Stimulated activated CD8-positive, alpha-beta memory T cell treated with anti-CD3 and anti-CD28 coated beads, Interleukin-12 subunit alpha, Interleukin-12 subunit beta, amount 100 ng/mL, for 24 hours (primary cell): Measurements from ENCODE around the gene RNF152.

Source experiments
- DNase-seq: peaks from one replicate; pipeline ENCODE4 v3.0.0-alpha.2; 2020; ENCODE audit errors: extremely low read depth

RNF152 gene, protein sequence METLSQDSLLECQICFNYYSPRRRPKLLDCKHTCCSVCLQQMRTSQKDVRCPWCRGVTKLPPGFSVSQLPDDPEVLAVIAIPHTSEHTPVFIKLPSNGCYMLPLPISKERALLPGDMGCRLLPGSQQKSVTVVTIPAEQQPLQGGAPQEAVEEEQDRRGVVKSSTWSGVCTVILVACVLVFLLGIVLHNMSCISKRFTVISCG

DNA sequence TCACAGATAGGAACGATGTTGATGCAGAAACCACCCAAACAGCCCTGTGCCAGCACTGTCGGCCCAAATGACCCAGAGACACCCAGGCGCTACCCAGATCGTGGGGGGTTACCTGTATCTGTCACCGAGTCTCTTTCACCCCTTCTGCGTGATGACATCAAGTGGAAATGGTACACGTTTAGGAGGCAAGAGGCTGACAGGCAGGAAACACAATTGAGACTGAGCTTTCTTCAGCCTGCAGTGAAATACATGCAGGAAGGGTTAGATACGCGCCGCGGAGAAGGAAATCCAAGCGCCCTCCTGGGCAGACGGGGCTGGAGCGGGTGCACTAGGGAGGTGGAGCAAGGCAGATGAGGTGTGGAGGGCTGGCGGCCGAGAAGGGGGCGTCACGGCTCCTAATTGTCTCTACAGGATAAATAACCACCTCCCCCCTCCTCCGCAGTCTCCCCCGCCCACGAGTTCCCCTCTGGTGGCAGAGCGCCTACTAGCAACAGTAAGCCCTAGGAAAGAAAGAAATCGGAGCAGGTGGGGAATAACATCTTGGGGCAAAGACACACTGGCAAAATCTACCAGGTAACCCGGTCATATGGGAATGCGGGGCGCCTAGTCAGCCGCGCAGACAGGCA is at the start of gene RNF152:
RNF152 (minus strand) TSS at position 325 of the 626 bp plus-strand sequence. CDS start 76,544 bp downstream, outside the sequence.
- DNase-seq = no peak

DNA sequence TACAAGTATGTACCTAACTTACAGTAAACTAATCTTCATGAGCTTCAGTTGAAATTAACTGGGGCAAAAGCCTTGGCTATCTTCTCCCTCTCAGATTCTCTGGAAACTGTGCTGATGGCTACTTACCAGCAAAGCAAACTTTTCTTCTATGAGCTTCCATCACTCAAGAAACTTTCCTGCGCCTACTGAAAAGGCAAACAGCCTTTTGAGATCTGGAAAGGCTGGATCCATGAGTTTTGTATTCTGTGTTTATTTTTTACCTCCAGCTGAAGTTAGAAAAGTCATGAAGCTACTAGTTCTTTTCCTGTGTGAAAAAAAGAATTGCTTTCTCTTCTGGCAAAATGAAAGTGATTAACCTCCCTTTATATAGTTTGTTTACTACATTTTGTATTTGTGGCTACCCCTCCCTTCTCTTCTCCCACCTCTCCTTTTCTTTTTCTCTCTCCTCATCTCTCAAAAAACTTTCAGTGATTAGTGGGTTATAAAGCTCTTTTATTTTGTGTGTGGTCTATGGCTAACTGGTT is 49.2 kb upstream of the RNF152 start:
- DNase-seq = no peak

DNA sequence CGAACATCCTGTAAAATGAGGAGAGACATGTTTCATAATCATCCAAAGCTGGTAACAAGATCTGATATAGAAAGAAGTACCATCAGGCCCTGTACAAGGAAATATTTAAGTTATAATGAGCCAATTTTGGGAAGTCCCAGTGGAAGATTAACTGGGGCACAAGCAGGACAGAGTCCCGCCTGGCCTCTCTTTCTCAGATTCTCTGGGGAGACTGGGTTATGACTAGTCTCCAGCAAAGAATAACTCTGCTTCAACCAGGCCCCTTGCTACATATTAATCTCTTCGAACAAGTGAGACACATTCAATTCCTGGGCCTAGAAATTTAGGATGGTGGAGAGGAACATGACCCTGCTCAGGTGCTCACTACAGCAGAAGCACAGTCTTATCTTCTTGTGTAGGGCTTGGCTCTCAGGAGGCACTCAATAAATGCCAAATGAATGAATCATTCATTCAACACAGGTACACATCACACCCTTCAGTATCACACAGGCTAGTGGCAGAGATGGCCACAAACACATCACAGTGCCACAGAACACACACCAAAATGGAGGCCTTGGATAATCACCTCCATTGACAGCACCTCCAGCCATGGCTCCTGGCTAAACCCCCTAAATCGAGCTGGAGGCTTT is 46.4 kb upstream of the RNF152 start:
- DNase-seq = no peak

DNA sequence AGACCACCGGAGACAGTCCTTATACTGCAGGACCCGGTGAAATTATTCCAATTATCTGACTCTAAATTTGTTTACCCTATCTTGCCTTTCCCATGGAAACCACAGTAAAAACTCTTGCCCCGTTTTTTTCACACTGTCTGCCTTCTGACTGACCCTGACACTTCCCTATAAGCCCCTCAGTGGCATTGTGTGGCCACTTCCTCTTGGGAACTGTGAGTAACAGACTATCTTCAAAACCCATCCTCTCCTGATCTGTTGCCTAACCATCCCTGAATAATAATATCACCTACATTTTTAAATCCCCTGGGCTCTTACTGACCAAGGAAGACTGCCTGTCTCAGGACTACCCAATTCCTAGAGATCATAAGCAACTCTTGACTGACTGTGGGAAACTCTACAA is 42.6 kb upstream of the RNF152 start:
- DNase-seq = no peak

DNA sequence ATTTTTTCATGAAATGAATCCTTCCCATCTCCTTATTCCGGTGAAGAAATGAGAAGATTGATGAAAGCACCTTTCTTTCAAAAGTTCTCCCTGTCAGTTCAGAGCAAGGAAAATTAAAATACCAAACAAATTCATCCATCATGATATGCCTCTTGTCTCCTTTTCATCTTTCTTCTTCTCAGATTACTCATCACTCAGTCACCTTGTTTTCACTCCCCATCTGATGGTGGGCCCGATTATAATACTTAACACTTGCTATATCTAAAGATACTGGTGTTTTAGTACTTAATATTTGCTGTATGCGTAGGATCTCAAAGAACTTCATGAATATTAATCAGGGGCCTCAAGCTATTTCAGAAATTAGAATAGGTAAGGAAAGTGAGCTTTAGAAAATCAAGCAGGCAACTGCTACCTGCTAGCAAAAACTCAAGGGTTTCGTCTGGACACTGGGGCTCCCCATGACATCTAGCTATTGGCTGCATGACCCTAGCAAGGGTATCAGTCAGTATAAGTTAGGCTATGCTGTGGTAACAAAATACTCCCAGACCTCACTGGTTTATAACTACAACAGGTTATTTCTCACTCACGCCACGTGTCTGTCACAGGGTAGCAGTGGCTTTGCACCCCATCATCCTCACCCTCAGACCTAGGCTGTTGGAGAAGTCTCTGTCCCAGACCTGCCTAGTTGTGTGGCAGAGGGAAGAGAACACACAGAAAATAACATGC is 39.0 kb upstream of the RNF152 start:
- no peak for DNase-seq

DNA sequence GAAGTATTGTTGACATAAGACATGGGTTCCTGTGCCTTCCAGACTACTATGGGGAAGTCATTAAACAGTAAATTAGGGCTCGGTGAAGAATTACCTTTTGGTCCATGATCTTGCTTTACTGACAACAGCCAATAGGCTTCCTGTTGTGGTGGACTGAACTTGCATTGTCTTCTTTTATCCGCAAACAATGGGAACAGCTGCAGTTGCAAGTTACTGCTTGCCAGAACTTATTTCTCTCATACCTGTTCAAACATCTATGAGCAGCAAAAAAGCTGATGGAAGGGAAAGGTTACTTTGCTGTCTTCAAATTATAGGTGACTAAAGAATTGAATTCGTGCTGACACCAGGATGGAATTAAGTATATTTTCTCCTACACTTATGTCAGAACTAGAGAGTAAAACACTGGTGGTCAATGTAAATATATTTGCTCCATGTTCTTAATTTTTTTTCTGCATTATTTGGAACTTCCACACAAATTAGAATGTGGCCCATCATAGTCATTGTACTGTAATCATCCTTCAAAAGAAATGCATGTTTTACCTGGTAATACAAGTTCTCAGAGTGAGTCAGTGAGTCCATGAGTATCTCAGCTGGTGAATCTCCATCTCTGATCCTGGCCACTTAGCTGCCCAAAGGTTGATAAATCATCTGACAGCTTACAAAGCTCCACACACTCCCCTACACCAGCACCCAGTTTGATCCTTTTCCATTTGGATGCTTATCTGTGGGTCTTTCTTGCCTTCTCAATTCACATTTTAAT is 37.3 kb upstream of the RNF152 start:
- DNase-seq = no peak

DNA sequence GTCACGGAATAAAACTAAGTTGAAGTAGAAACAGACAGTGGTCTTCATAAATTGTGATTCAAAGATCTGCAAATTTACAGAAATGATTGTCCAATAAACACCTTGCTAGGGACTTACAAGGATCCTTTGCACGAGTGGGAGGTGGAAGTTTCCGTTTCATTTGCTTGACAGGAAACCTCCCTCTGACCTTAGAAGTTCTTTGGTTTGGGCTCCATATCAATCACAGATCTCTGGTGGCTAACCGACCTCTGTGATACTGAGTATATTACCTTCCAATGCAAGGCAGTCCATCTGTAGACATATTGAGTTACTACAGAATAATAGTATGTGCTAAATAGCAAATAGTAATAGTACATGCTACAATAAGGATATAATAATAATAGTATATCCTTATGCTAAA is 33.7 kb upstream of the RNF152 start:
- peak; percentile 15 for DNase-seq

DNA sequence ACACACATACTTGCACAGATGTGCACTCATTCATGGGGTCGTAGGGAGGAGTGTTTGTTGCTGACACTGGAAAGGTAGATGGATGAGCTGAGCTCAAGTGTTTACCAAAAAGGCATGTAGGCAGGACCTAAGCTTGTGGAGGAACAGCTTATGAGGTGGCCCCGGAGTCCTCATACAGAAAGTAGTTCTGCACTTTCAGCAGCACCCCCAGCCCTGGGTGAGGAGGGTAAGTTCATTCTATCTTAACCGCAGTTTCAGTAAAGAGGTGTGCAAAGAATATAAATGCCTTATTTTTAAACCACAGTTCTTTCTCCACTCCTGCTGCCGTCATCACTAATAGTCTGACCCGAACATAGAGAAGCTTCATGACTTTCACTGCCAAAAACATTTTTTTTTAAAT is 31.7 kb upstream of the RNF152 start:
- no peak for DNase-seq

DNA sequence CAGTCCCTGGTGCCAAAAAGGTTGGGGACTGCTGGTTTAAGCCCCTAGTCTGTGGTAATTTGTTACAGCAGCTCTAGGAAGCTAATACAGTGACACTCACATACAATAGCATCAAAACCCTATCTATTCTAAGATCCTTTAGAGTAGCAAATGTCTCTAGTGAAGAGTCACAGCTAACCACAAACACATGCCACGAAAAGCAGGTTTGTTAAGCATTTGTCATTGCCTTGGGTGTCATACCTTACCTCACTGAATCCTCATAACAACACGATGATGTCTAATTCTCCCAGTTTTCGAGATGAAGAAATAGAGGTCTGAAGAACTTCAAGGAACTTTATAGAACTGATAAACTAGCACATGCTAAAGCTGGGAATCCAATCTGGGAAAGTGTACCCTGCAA is 29.6 kb upstream of the RNF152 start:
- no peak for DNase-seq

DNA sequence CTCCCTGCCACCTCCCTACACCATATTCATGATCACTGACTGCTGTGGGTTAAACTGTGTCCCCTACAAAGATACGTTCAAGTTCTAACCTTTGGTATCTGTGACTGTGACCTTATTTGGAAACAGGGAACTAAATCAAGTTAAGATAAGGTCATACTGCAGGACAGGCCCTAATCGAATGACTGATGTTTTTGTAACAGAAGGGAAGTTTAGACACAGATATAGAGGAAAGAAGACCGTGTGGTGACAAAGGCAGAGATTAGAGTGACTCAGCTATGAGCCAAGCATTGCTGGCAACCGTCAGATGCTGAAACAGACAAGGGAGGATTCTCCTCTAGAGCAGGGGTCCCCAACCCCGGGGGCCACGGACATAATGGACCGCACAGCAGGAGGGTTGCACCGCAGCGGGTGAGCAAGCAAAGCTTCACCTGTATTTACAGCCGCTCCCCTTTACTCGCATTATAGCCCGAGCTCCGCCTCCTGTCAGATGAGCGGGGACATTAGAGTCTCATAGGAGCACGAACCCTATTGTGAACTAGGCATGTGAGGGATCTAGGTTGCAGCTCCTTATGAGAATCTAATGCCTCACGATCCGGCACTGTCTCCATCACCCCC is 28.9 kb upstream of the RNF152 start:
- DNase-seq = no peak

DNA sequence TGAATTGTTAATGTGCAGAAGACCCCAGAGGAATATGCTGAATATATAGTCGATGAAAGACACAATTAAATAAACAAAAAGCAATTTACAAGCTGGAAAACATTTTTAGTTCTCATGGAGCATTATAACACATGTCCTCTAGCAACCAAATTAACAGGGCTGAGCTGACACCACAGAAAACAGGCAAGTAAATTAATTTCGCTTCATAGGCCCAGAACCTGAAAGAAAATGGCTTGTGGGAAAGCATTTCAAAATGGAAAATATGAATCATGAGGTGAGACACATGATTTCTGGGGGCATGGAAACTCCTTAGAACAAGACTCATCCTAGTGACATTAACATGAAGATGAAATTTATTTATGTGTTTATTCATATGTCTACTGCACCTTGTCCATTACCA is 25.0 kb upstream of the RNF152 start:
- no peak for DNase-seq

DNA sequence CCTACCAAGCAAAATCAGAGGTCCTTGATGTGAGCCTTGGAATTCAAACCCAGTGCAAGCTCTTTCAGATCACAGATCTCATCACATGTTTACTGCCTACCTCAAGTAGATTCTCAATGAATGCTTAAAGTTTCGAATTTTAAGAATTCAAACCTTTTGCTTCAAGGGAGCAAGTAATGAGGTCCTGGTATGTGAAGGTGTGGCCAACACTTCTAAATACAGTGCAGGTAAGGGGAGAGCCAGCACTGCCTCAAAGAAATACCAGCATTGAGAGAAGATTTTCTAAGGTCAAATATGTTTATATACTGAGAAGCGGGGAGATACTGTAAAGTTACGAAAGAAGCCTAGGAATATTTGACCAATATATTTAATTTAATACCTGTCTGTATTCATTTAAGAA is 19.7 kb upstream of the RNF152 start:
- DNase-seq = no peak

DNA sequence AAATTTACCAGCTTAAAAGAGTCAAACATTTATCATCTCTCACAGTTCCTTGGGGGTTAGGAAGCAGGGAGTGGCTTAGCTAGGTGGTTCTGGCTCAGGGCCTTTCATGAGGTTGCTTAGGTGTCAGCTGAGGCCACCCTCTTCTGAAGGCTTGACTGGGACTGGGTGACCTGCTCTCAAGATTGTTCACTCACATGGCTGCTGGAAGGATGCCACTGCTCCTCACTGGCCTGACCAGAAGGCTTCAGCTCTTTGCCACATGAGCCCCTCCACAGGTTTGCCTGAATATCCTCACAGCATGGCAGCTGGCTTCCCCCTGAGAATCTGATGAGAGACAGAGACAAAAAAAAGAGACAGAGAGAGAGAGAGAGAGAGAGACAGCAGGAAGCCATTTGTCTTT is 17.3 kb upstream of the RNF152 start:
- no peak for DNase-seq

DNA sequence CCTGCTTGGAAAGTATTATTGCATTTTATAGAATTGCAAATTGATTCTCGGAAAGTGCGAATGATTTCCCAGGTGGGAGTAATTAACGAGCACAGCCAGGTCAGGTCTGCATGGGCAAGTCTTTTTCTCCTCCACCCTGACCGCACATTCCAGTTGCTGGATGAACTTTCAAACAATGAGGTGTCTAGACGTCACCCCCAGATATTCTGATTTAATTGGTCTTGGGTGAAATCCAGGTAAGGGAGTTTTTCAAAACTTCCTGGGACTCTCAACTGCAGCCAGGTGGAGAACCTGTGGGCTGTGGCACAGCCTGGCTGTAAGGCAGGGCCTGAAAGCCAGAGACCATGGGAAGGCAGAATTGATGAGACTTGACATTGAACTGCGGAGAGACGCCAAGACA is 15.9 kb upstream of the RNF152 start:
- no peak for DNase-seq

DNA sequence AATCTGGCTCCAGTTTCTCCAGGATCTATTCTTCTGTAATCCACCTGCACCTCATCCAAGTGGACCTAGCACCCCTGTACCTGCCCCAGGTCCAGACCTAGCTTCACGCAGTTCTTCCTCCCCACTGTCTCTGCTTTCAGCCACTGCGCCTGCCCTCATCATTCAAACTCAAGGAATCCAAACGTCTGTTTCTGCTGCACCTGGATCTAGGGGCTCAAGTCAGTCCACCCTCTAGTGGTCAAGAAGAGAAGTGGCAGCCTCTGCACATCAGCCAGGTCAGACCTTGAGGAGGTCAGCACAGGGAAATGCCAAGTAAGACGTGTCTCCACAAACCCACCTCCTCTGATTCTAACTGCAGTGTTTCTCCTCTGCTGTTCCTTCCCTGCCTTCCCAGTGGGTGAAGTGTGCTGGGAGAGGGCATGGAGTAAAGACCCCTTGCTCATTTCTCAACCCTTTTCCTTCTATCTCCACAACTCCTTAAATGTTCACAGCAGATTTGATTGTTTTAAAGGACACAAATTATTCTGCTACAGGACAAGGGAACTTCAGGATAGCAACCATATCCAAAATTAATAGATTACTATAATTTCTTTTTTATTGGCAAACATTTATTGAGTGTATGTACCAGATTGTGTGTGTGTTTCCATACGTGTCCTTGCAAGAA is 8.6 kb upstream of the RNF152 start:
- DNase-seq = no peak

DNA sequence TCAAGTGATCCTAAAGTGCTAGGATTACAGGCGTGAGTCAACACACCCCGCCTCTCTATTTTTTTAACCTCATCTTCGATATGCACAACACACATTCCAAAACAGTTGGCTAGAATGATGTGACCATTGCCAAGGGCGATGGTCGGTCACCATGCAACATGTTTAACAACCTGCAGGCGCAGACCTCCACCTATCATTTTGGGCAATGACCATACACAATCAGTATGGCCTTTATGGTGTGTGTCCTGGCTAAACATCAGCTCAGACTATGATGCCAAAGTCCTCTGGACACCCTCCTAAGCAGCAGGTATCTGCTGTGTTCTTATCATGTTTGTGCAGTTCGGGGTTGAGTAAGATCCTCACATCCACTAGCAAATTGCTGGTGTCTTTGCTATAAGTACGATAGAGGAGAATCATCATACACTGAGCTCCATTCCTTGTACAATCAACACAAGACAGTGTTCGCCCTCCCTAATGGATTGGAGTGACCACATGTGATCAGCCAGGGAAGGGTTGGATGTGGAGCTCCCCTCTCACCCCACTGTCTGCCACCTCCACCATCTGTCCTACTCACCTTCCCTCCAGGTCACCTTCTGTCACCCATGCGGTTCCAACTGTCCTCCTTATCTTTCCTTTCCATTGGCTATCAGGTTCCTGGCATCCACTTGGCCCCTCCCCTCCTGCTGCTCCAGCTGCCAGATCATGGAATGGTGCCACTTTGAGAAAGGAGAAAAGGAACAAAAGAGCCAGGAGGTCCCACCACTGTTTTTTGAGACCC is 7.9 kb upstream of the RNF152 start:
- DNase-seq = no peak

DNA sequence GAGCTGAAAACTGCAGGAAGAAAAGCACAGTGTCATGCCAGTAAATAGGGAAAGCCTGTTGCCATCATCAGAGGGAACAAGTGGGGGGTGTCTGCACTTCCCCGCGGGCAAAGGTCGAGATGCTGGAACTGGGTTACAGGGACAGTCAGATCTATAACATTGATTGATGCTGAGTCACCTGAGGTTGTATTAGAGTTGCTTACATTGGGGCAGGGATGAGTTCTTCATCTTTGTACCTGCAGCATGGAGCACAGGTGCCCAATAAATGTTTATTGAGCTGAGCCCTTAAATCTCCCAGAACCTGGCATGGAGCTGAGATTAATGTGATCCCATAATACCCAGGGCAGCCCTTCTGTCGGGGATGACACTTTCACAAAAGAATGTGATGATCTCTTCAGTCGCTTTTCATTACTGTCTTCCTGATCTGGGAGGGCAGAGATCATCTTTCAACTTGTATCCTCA is 5.9 kb upstream of the RNF152 start:
- no peak for DNase-seq

DNA sequence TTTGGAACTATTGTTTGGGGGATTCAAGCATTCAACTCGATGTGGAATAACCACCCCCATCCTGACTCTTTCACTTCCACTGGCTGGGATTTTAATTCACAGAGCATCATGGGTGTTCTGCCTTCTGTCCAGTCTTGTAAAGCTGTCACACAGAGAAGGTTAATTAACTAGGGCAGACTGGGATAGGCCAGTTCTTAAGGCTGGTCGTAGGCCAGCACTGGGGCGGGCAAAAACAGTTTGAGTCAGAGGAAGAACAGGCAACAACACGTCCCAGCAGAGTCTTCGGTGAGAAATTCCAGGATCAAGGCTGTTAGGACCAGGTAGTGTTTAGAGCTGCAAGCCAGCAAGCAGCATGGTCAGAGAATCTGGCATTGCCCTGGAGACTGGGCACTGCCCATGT is 4.0 kb upstream of the RNF152 start:
- DNase-seq = no peak

DNA sequence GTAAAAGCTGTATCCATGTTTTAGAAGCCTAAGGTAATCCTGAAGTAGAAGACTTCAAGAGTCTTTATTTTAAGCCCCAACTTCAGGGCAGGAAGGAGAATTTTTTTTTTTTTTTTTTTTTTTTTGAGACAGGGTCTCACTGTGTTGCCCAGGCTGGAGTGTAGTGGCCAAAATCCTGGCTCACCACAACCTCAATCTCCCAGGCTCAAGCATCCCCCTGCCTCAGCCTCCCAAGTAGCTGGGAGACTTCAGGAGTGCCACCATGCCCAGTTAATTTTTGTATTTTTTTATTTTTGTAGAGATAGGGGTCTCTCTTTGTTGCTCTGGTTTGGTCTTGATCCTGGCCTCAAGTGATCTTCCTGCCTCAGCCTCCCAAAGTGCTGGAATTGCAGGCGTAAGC is 3.3 kb upstream of the RNF152 start:
- DNase-seq = no peak
